Fibroblast of the aortic adventitia (primary cell): ENCODE data around the gene MAGI3. TPM values are rescaled to one million over a fixed set of nuclear protein-coding genes. Genes with fewer than 3 reads are reported as not detected.

Experiments used
- DNase-seq: peaks from one replicate; pipeline ENCODE4 v3.0.0-alpha.2; 2010; ENCODE audit warnings: low read depth
- H3K4me3 ChIP-seq: 2 replicates; pipeline ENCODE4 v1.5.1; 2011; ENCODE audit warnings: low read depth, mild to moderate bottlenecking, control low read depth, low read length, moderate library complexity
- CTCF ChIP-seq: IDR thresholded peaks from 2 replicates; pipeline ENCODE4 v1.5.1; 2011; ENCODE audit warnings: mild to moderate bottlenecking, low read length, control low read depth, inconsistent platforms; ENCODE audit not compliant: insufficient read depth
- total RNA-seq: library from RNA; depleted of rRNA; stranded (reverse); fragments of >200 nt; gene quantifications from 2 replicates; pipeline ENCODE4 v1.2.3, GENCODE V29; 2012; ENCODE audit warnings: low replicate concordance

MAGI3 gene
- total RNA-seq, 1 donor, result 16.1 TPM

DNA sequence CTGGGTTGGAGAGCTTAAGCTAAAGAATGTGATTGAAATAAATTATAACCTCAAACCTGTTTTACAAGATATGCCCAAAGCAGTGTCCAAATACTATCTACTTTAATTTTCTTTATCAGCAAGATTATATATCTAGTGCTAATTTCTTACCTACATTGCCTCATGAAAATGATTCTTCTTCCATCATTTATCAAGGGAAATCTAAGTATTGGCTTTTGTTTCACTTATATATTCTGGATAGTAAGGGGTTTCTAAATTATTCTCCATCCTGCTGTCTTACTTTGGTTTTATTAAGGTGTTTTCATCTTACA is 287.8 kb downstream of the MAGI3 start:
- DNase-seq, result no peak

GRCh38 chr1:113681596-113682337 is 291.5 kb downstream of the MAGI3 start:
- no peak for DNase-seq
- no peak overlapping the region for H3K4me3 ChIP-seq
- no peak for TF ChIP-seq CTCF

More for the DNA sequence above, 287.8 kb downstream of the MAGI3 start:
- TF ChIP-seq CTCF, result no peak
- H3K4me3 ChIP-seq, result no peak overlapping the region

DNA sequence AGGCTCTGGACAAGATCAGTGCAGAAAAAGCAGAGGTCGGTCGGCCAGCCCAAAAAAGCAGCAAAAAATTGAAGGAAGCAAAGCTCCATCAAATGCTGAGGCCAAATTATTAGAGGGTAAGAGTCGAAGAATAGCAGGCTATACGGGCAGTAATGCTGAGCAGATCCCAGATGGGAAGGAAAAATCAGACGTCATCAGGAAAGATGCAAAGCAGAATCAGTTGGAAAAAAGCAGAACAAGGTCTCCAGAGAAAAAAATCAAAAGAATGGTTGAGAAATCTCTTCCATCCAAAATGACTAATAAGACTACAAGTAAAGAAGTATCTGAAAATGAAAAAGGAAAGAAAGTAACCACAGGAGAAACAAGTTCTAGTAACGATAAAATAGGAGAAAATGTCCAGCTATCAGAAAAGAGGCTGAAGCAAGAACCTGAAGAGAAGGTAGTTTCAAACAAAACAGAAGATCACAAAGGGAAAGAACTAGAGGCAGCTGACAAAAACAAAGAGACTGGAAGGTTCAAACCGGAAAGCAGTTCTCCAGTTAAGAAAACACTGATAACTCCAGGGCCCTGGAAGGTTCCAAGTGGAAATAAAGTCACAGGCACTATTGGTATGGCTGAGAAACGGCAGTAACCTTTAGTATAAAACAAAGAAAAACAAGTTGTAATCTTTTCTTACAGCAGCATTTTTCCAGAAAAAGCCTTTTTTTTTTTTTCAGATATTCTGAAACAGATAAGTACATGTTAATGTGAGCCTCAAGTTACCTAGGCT is 293.3 kb downstream of the MAGI3 start:
- peak; percentile 82 for DNase-seq
- peak overlapping the region; percentile 11 for H3K4me3 ChIP-seq

GRCh38 chr1:113684153-113684541 is 293.8 kb downstream of the MAGI3 start:
- peak; percentile 70 for DNase-seq
- no peak overlapping the region for H3K4me3 ChIP-seq
- TF ChIP-seq CTCF, result no peak

More for the DNA sequence above, 293.3 kb downstream of the MAGI3 start:
- TF ChIP-seq CTCF, result no peak

DNA sequence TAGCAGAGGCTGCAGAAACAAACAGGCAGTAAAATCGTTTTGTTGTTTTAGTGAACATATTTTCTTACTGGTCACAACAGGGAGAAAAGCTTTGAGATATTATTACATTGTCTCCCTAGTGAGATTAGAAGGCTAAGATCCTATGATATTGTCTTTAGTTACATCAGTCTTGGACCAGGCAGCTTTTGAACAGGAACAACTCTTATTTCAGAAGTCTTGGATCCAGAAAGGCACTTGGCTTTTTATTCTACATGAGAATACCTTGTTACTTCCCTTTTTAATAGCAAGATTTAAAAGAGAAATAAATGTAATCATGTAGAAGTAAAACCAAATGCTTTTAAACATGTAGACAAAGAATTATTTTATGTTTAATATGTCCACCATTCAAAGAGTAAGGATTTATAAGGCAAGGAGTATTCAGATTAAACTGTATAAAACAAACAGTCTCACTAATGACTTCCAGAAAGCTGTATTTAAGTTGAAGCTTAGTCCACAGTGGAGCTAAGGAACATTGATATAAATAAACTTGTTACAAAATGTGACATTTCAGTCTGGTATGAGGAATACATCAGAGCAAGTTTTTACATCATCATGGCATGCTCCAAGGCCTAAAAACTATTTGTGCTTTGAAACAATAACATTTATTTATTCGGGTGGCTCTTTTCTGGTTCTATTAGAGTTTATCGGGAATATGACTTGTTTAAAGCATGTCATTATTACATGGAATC is 296.7 kb downstream of the MAGI3 start:
- H3K4me3 ChIP-seq, result no peak overlapping the region
- DNase-seq, result peak; percentile 54
- no peak for TF ChIP-seq CTCF

- no peak overlapping the region for H3K4me3 ChIP-seq
- no peak for DNase-seq
- no peak for TF ChIP-seq CTCF
Observed at GRCh38 chr1:113691184-113691583, 300.9 kb downstream of the MAGI3 start.
